HCT116 (cell line): ENCODE data around the gene GPC5. TPM values are rescaled to one million over a fixed set of nuclear protein-coding genes. Genes with fewer than 3 reads are reported as not detected.

Experiments used
- ATAC-seq: fragments of 200-7000 bp; cut with Tn5 transposase; 2 replicates; pipeline ENCODE4 v1.9.1; 2020; ENCODE audit warnings: mild to moderate bottlenecking, moderate library complexity
- BruUV-seq: library from RNA; stranded (reverse); fragments of 400-500 nt; replicated peaks from 2 replicates; lab custom pipeline; 2021; lab: Mats Ljungman, UMichigan
- CTCF ChIA-PET: fragments of 300-600 bp; sonication (Branson Sonifier 250); formaldehyde crosslinking; loops from one replicate; lab custom pipeline; 2021; ENCODE audit warnings: antibody characterized with exemption; lab: Charles Lee
- POLR2A ChIA-PET: fragments of 300-600, 350-600 bp; sonication (Branson Sonifier 250); formaldehyde crosslinking; loops from one replicate; lab custom pipeline; 2021; ENCODE audit warnings: antibody characterized with exemption; lab: Charles Lee
- RAD21 ChIA-PET, 2 experiments: fragments of 300-600 bp; sonication (Branson Sonifier 250); formaldehyde crosslinking; loops; one replicate each; lab custom pipeline; 2023; ENCODE audit warnings: low total read pairs in 2 of 2; ENCODE audit not compliant: uncharacterized antibody in 2 of 2, unreplicated experiment in 2 of 2, low non-redundant PET in 1 of 2; lab: Charles Lee
- DNase-seq: peaks from one replicate; pipeline ENCODE4 v3.0.0-alpha.2; 2010; ENCODE audit warnings: low read depth, low spot score
- H2AFZ ChIP-seq: fragments of 200-600 bp; shearing (Covaris generic), sonication (generic); 2 replicates; pipeline ENCODE4 v1.6.1; 2017; ENCODE audit warnings: low read depth, mixed run types, mixed read lengths, antibody characterized with exemption, low read length; ENCODE audit not compliant: poor library complexity, severe bottlenecking
- H3K27ac ChIP-seq: 2 replicates; pipeline ENCODE4 v1.5.1; 2012; ENCODE audit warnings: low read depth, low read length
- H3K27me3 ChIP-seq: fragments of 200-600 bp; sonication (generic); 2 replicates; pipeline ENCODE4 v1.6.1; 2016; ENCODE audit warnings: mixed run types, low read length, mixed read lengths; ENCODE audit not compliant: insufficient read depth
- H3K36me3 ChIP-seq, 2 experiments: fragments of 200-500 bp in 1 of 2; fragments of 200-600 bp in 1 of 2; sonication (Bioruptor generic) in 1 of 2; sonication (generic) in 1 of 2; 2 replicates each; pipeline versions ENCODE4 v1.5.1 to v1.6.1; 2014 to 2016; ENCODE audit warnings: low read length in 2 of 2, inconsistent platforms in 1 of 2, mixed read lengths in 1 of 2, mixed run types in 1 of 2; ENCODE audit not compliant: insufficient read depth in 2 of 2, control insufficient read depth in 1 of 2
- H3K4me1 ChIP-seq, 2 experiments: fragments of 200-600 bp in 1 of 2; sonication (generic) in 1 of 2; 2 replicates each; pipeline versions ENCODE4 v1.5.1 to v1.6.1; 2012 to 2017; ENCODE audit warnings: low read length in 2 of 2, inconsistent platforms in 1 of 2, mild to moderate bottlenecking in 1 of 2, mixed read lengths in 1 of 2, mixed run types in 1 of 2, moderate library complexity in 1 of 2; ENCODE audit not compliant: insufficient read depth in 2 of 2, control insufficient read depth in 1 of 2
- H3K4me2 ChIP-seq: fragments of 200-600 bp; sonication (generic); 2 replicates; pipeline ENCODE4 v1.6.1; 2017; ENCODE audit warnings: mixed run types, low read length, mixed read lengths
- H3K4me3 ChIP-seq, 2 experiments: fragments of 200-600 bp in 1 of 2; sonication (generic) in 1 of 2; replicated peaks in 1 of 2; 2 replicates each; pipeline ENCODE4 v1.5.1; 2011 to 2016; ENCODE audit warnings: low read length in 2 of 2, control low read depth in 1 of 2, low read depth in 1 of 2, mild to moderate bottlenecking in 1 of 2, mixed read lengths in 1 of 2, mixed run types in 1 of 2
- H3K79me2 ChIP-seq: fragments of 200-600 bp; sonication (generic); 2 replicates; pipeline ENCODE4 v1.6.1; 2017; ENCODE audit warnings: mild to moderate bottlenecking, mixed run types, low read length, moderate library complexity, mixed read lengths; ENCODE audit not compliant: insufficient read depth
- H3K9ac ChIP-seq: fragments of 200-600 bp; sonication (generic); 2 replicates; pipeline ENCODE4 v1.6.1; 2016; ENCODE audit warnings: low read length, mixed read lengths
- H3K9me2 ChIP-seq: fragments of 200-600 bp; sonication (generic), shearing (Covaris generic); 2 replicates; pipeline ENCODE4 v1.6.1; 2017; ENCODE audit warnings: mixed run types, mild to moderate bottlenecking, moderate library complexity; ENCODE audit not compliant: insufficient read depth
- H3K9me3 ChIP-seq, 2 experiments: fragments of 200-500 bp in 1 of 2; fragments of 200-600 bp in 1 of 2; sonication (Bioruptor generic) in 1 of 2; sonication (generic) in 1 of 2; 2 replicates each; pipeline ENCODE4 v1.6.1; 2014 to 2017; ENCODE audit warnings: low read length in 2 of 2, mixed read lengths in 2 of 2, inconsistent platforms in 1 of 2, low read depth in 1 of 2, mild to moderate bottlenecking in 1 of 2, mixed run types in 1 of 2, moderate library complexity in 1 of 2; ENCODE audit not compliant: control insufficient read depth in 1 of 2, insufficient read depth in 1 of 2
- H4K20me1 ChIP-seq: fragments of 200-600 bp; sonication (generic), shearing (Covaris generic); 2 replicates; pipeline ENCODE4 v1.6.1; 2017; ENCODE audit warnings: mixed run types, mild to moderate bottlenecking, moderate library complexity; ENCODE audit not compliant: insufficient read depth
- CBX3 ChIP-seq: IDR thresholded peaks from 2 replicates; pipeline ENCODE4 v1.6.1; 2012; ENCODE audit warnings: low read depth
- CEBPB ChIP-seq: IDR thresholded peaks from 2 replicates; pipeline ENCODE4 v1.6.1; 2012; ENCODE audit warnings: low read depth
- EGR1 ChIP-seq: IDR thresholded peaks from 2 replicates; pipeline ENCODE4 v1.6.1; 2012; ENCODE audit warnings: low read depth
- ELF1 ChIP-seq: IDR thresholded peaks from 2 replicates; pipeline ENCODE4 v1.6.1; 2012; ENCODE audit warnings: low read depth, borderline replicate concordance
- EZH2phosphoT487 ChIP-seq: fragments of 200-600 bp; IDR thresholded peaks from 2 replicates; pipeline ENCODE4 v1.6.1; 2018; ENCODE audit warnings: antibody characterized with exemption, borderline replicate concordance
- FOSL1 ChIP-seq: IDR thresholded peaks from 2 replicates; pipeline ENCODE4 v1.6.1; 2012; ENCODE audit warnings: low read depth
- MAX ChIP-seq: IDR thresholded peaks from 2 replicates; pipeline ENCODE4 v1.6.1; 2012
- POLR2A ChIP-seq: IDR thresholded peaks from 2 replicates; pipeline ENCODE4 v1.7.0; 2011; ENCODE audit warnings: borderline replicate concordance; ENCODE audit not compliant: insufficient read depth, insufficient read length; ENCODE audit errors: extremely low read depth
- SIN3A ChIP-seq: IDR thresholded peaks from 2 replicates; pipeline ENCODE4 v1.6.1; 2012; ENCODE audit warnings: low read depth
- SP1 ChIP-seq: IDR thresholded peaks from 2 replicates; pipeline ENCODE4 v1.6.1; 2012; ENCODE audit warnings: low read depth
- SRF ChIP-seq: IDR thresholded peaks from 2 replicates; pipeline ENCODE4 v1.6.1; 2012; ENCODE audit warnings: low read depth
- YY1 ChIP-seq: IDR thresholded peaks from 2 replicates; pipeline ENCODE4 v1.6.1; 2011; ENCODE audit warnings: low read length, low read depth, moderate library complexity, mild to moderate bottlenecking; ENCODE audit not compliant: insufficient replicate concordance; ENCODE audit errors: extremely low read depth
- ZBTB33 ChIP-seq: IDR thresholded peaks from 2 replicates; pipeline ENCODE4 v1.6.1; 2011; ENCODE audit warnings: mild to moderate bottlenecking, low read length, moderate library complexity; ENCODE audit not compliant: insufficient replicate concordance; ENCODE audit errors: extremely low read depth
- ZFX ChIP-seq: fragments of 450-650 bp; IDR thresholded peaks from 2 replicates; pipeline ENCODE4 v1.6.1; 2017
- intact Hi-C: fragments of 100-400 bp; cut with micrococcal nuclease; formaldehyde crosslinking; loops from 2 replicates; pipeline ENCODE4 v1.10.0; 2022
- total RNA-seq: library from RNA; stranded (reverse); gene quantifications from one replicate; pipeline ENCODE4 v1.2.1, GENCODE V29; 2021; ENCODE audit not compliant: unreplicated experiment
- TF ChIP-seq, protein P1 (sequence below): IDR thresholded peaks from 2 replicates; pipeline ENCODE4 v1.6.1; 2012; ENCODE audit warnings: low read depth

GPC5 gene
- total RNA-seq, 1 experiment from 2014 or later: not detected

- Histone ChIP-seq H3K79me2 (no peaks in the 10 kb centered on the region), H3K27ac (no peak overlapping the region), H3K27me3 (no peaks in the 10 kb centered on the region), H3K4me1 (no peaks in the 10 kb centered on the region), H3K4me3 (no peak overlapping the region), H3K36me3 (no peaks in the 10 kb centered on the region), H3K9ac (no peak overlapping the region), H3K9me2 (no peaks in the 10 kb centered on the region), H3K4me2 (no peak overlapping the region), H4K20me1 (no peaks in the 10 kb centered on the region)
- ChIA-PET RAD21 (no interaction called here), CTCF (no interaction called here), POLR2A (no interaction called here)
- DNase-seq: no peak
- intact Hi-C loops: no loop called here
- no TSS peak for BruUV-seq
- TF ChIP-seq SRF (no peak), ELF1 (no peak), EZH2phosphoT487 (no peak), SIN3A (no peak), POLR2A (no peak), EGR1 (no peak), FOSL1 (no peak), YY1 (no peak), CEBPB (no peak), ZFX (no peak), SP1 (no peak), ZBTB33 (no peak), CBX3 (no peak), MAX (no peak)
- TF ChIP-seq, protein P1, sequence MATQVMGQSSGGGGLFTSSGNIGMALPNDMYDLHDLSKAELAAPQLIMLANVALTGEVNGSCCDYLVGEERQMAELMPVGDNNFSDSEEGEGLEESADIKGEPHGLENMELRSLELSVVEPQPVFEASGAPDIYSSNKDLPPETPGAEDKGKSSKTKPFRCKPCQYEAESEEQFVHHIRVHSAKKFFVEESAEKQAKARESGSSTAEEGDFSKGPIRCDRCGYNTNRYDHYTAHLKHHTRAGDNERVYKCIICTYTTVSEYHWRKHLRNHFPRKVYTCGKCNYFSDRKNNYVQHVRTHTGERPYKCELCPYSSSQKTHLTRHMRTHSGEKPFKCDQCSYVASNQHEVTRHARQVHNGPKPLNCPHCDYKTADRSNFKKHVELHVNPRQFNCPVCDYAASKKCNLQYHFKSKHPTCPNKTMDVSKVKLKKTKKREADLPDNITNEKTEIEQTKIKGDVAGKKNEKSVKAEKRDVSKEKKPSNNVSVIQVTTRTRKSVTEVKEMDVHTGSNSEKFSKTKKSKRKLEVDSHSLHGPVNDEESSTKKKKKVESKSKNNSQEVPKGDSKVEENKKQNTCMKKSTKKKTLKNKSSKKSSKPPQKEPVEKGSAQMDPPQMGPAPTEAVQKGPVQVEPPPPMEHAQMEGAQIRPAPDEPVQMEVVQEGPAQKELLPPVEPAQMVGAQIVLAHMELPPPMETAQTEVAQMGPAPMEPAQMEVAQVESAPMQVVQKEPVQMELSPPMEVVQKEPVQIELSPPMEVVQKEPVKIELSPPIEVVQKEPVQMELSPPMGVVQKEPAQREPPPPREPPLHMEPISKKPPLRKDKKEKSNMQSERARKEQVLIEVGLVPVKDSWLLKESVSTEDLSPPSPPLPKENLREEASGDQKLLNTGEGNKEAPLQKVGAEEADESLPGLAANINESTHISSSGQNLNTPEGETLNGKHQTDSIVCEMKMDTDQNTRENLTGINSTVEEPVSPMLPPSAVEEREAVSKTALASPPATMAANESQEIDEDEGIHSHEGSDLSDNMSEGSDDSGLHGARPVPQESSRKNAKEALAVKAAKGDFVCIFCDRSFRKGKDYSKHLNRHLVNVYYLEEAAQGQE: no peak
- TF ChIP-seq, all 23 proteins: peak for 0
- Histone ChIP-seq H2AFZ (no peak overlapping the region), H3K9me3 (peaks cover 3 to 26% of the 10 kb centered on the region in 2 experiments; a peak in 2 of 4 replicates)
- no peak for ATAC-seq
Observed at GRCh38 chr13:91960947-91961346, 562.5 kb downstream of the GPC5 start.
